HCT116 (cell line): Measurements from ENCODE around the gene CAPZA2. TPM values are rescaled to one million over a fixed set of nuclear protein-coding genes. Genes with fewer than 3 reads are reported as not detected.
A peak's percentile ranks its signal among the peaks of the same experiment; 100 is the strongest.

ENCODE experiments used
- ATAC-seq: fragments of 200-7000 bp; cut with Tn5 transposase; 2 replicates; pipeline ENCODE4 v1.9.1; 2020; ENCODE audit warnings: mild to moderate bottlenecking, moderate library complexity
- BruUV-seq: library from RNA; stranded (reverse); fragments of 400-500 nt; replicated peaks from 2 replicates; lab custom pipeline; 2021; lab: Mats Ljungman, UMichigan
- CTCF ChIA-PET: fragments of 300-600 bp; sonication (Branson Sonifier 250); formaldehyde crosslinking; loops from one replicate; lab custom pipeline; 2021; ENCODE audit warnings: antibody characterized with exemption; lab: Charles Lee
- POLR2A ChIA-PET: fragments of 300-600, 350-600 bp; sonication (Branson Sonifier 250); formaldehyde crosslinking; loops from one replicate; lab custom pipeline; 2021; ENCODE audit warnings: antibody characterized with exemption; lab: Charles Lee
- RAD21 ChIA-PET, 2 experiments: fragments of 300-600 bp; sonication (Branson Sonifier 250); formaldehyde crosslinking; loops; one replicate each; lab custom pipeline; 2023; ENCODE audit warnings: low total read pairs in 2 of 2; ENCODE audit not compliant: uncharacterized antibody in 2 of 2, unreplicated experiment in 2 of 2, low non-redundant PET in 1 of 2; lab: Charles Lee
- DNase-seq: peaks from one replicate; pipeline ENCODE4 v3.0.0-alpha.2; 2010; ENCODE audit warnings: low read depth, low spot score
- H2AFZ ChIP-seq: fragments of 200-600 bp; shearing (Covaris generic), sonication (generic); 2 replicates; pipeline ENCODE4 v1.6.1; 2017; ENCODE audit warnings: low read depth, mixed run types, mixed read lengths, antibody characterized with exemption, low read length; ENCODE audit not compliant: poor library complexity, severe bottlenecking
- H3K27ac ChIP-seq: 2 replicates; pipeline ENCODE4 v1.5.1; 2012; ENCODE audit warnings: low read depth, low read length
- H3K27me3 ChIP-seq: fragments of 200-600 bp; sonication (generic); 2 replicates; pipeline ENCODE4 v1.6.1; 2016; ENCODE audit warnings: mixed run types, low read length, mixed read lengths; ENCODE audit not compliant: insufficient read depth
- H3K36me3 ChIP-seq, 2 experiments: fragments of 200-500 bp in 1 of 2; fragments of 200-600 bp in 1 of 2; sonication (Bioruptor generic) in 1 of 2; sonication (generic) in 1 of 2; 2 replicates each; pipeline versions ENCODE4 v1.5.1 to v1.6.1; 2014 to 2016; ENCODE audit warnings: low read length in 2 of 2, inconsistent platforms in 1 of 2, mixed read lengths in 1 of 2, mixed run types in 1 of 2; ENCODE audit not compliant: insufficient read depth in 2 of 2, control insufficient read depth in 1 of 2
- H3K4me1 ChIP-seq, 2 experiments: fragments of 200-600 bp in 1 of 2; sonication (generic) in 1 of 2; 2 replicates each; pipeline versions ENCODE4 v1.5.1 to v1.6.1; 2012 to 2017; ENCODE audit warnings: low read length in 2 of 2, inconsistent platforms in 1 of 2, mild to moderate bottlenecking in 1 of 2, mixed read lengths in 1 of 2, mixed run types in 1 of 2, moderate library complexity in 1 of 2; ENCODE audit not compliant: insufficient read depth in 2 of 2, control insufficient read depth in 1 of 2
- H3K4me2 ChIP-seq: fragments of 200-600 bp; sonication (generic); 2 replicates; pipeline ENCODE4 v1.6.1; 2017; ENCODE audit warnings: mixed run types, low read length, mixed read lengths
- H3K4me3 ChIP-seq, 2 experiments: fragments of 200-600 bp in 1 of 2; sonication (generic) in 1 of 2; replicated peaks in 1 of 2; 2 replicates each; pipeline ENCODE4 v1.5.1; 2011 to 2016; ENCODE audit warnings: low read length in 2 of 2, control low read depth in 1 of 2, low read depth in 1 of 2, mild to moderate bottlenecking in 1 of 2, mixed read lengths in 1 of 2, mixed run types in 1 of 2
- H3K79me2 ChIP-seq: fragments of 200-600 bp; sonication (generic); 2 replicates; pipeline ENCODE4 v1.6.1; 2017; ENCODE audit warnings: mild to moderate bottlenecking, mixed run types, low read length, moderate library complexity, mixed read lengths; ENCODE audit not compliant: insufficient read depth
- H3K9ac ChIP-seq: fragments of 200-600 bp; sonication (generic); 2 replicates; pipeline ENCODE4 v1.6.1; 2016; ENCODE audit warnings: low read length, mixed read lengths
- H3K9me2 ChIP-seq: fragments of 200-600 bp; sonication (generic), shearing (Covaris generic); 2 replicates; pipeline ENCODE4 v1.6.1; 2017; ENCODE audit warnings: mixed run types, mild to moderate bottlenecking, moderate library complexity; ENCODE audit not compliant: insufficient read depth
- H3K9me3 ChIP-seq, 2 experiments: fragments of 200-500 bp in 1 of 2; fragments of 200-600 bp in 1 of 2; sonication (Bioruptor generic) in 1 of 2; sonication (generic) in 1 of 2; 2 replicates each; pipeline ENCODE4 v1.6.1; 2014 to 2017; ENCODE audit warnings: low read length in 2 of 2, mixed read lengths in 2 of 2, inconsistent platforms in 1 of 2, low read depth in 1 of 2, mild to moderate bottlenecking in 1 of 2, mixed run types in 1 of 2, moderate library complexity in 1 of 2; ENCODE audit not compliant: control insufficient read depth in 1 of 2, insufficient read depth in 1 of 2
- H4K20me1 ChIP-seq: fragments of 200-600 bp; sonication (generic), shearing (Covaris generic); 2 replicates; pipeline ENCODE4 v1.6.1; 2017; ENCODE audit warnings: mixed run types, mild to moderate bottlenecking, moderate library complexity; ENCODE audit not compliant: insufficient read depth
- CBX3 ChIP-seq: IDR thresholded peaks from 2 replicates; pipeline ENCODE4 v1.6.1; 2012; ENCODE audit warnings: low read depth
- CEBPB ChIP-seq: IDR thresholded peaks from 2 replicates; pipeline ENCODE4 v1.6.1; 2012; ENCODE audit warnings: low read depth
- CTCF ChIP-seq, 3 experiments: fragments of 200-600 bp in 1 of 3; sonication (generic) in 1 of 3; IDR thresholded peaks in 2 of 3; conservative IDR thresholded peaks in 1 of 3; 2 replicates each; pipeline ENCODE4 v1.5.1; 2012 to 2017; ENCODE audit warnings: low read depth in 2 of 3, low read length in 2 of 3, antibody characterized with exemption in 1 of 3, borderline replicate concordance in 1 of 3, control low read depth in 1 of 3, mild to moderate bottlenecking in 1 of 3, mixed read lengths in 1 of 3, mixed run types in 1 of 3, moderate library complexity in 1 of 3; ENCODE audit not compliant: insufficient read depth in 1 of 3
- EGR1 ChIP-seq: IDR thresholded peaks from 2 replicates; pipeline ENCODE4 v1.6.1; 2012; ENCODE audit warnings: low read depth
- ELF1 ChIP-seq: IDR thresholded peaks from 2 replicates; pipeline ENCODE4 v1.6.1; 2012; ENCODE audit warnings: low read depth, borderline replicate concordance
- EZH2 ChIP-seq: fragments of 200-600 bp; sonication (generic); IDR thresholded peaks from 2 replicates; pipeline ENCODE4 v1.6.1; 2017; ENCODE audit warnings: antibody characterized with exemption, mixed run types
- EZH2phosphoT487 ChIP-seq: fragments of 200-600 bp; IDR thresholded peaks from 2 replicates; pipeline ENCODE4 v1.6.1; 2018; ENCODE audit warnings: antibody characterized with exemption, borderline replicate concordance
- JUND ChIP-seq: IDR thresholded peaks from 2 replicates; pipeline ENCODE4 v1.6.1; 2012
- MAX ChIP-seq: IDR thresholded peaks from 2 replicates; pipeline ENCODE4 v1.6.1; 2012
- POLR2A ChIP-seq: IDR thresholded peaks from 2 replicates; pipeline ENCODE4 v1.7.0; 2011; ENCODE audit warnings: borderline replicate concordance; ENCODE audit not compliant: insufficient read depth, insufficient read length; ENCODE audit errors: extremely low read depth
- POLR2AphosphoS5 ChIP-seq: IDR thresholded peaks from 2 replicates; pipeline ENCODE4 v1.6.1; 2011; ENCODE audit warnings: mild to moderate bottlenecking, low read depth, low read length, moderate library complexity
- REST ChIP-seq: IDR thresholded peaks from 2 replicates; pipeline ENCODE4 v1.6.1; 2012; ENCODE audit warnings: low read depth
- SIN3A ChIP-seq: IDR thresholded peaks from 2 replicates; pipeline ENCODE4 v1.6.1; 2012; ENCODE audit warnings: low read depth
- SRF ChIP-seq: IDR thresholded peaks from 2 replicates; pipeline ENCODE4 v1.6.1; 2012; ENCODE audit warnings: low read depth
- TCF7L2 ChIP-seq: IDR thresholded peaks from 2 replicates; pipeline ENCODE4 v1.7.0; 2011; ENCODE audit warnings: borderline replicate concordance, inconsistent platforms; ENCODE audit not compliant: insufficient read depth, insufficient read length; ENCODE audit errors: extremely low read depth
- YY1 ChIP-seq: IDR thresholded peaks from 2 replicates; pipeline ENCODE4 v1.6.1; 2011; ENCODE audit warnings: low read length, low read depth, moderate library complexity, mild to moderate bottlenecking; ENCODE audit not compliant: insufficient replicate concordance; ENCODE audit errors: extremely low read depth
- ZBTB33 ChIP-seq: IDR thresholded peaks from 2 replicates; pipeline ENCODE4 v1.6.1; 2011; ENCODE audit warnings: mild to moderate bottlenecking, low read length, moderate library complexity; ENCODE audit not compliant: insufficient replicate concordance; ENCODE audit errors: extremely low read depth
- ZFX ChIP-seq: fragments of 450-650 bp; IDR thresholded peaks from 2 replicates; pipeline ENCODE4 v1.6.1; 2017
- ZNF274 ChIP-seq: fragments of 200-500 bp; sonication (Bioruptor generic); IDR thresholded peaks from 2 replicates; pipeline ENCODE4 v1.6.1; 2014; ENCODE audit warnings: mild to moderate bottlenecking, low read depth, low read length, inconsistent platforms
- intact Hi-C: fragments of 100-400 bp; cut with micrococcal nuclease; formaldehyde crosslinking; loops from 2 replicates; pipeline ENCODE4 v1.10.0; 2022
- total RNA-seq: library from RNA; stranded (reverse); gene quantifications from one replicate; pipeline ENCODE4 v1.2.1, GENCODE V29; 2021; ENCODE audit not compliant: unreplicated experiment

Gene CAPZA2
- total RNA-seq, 1 experiment from 2014 or later: 135 TPM

- ChIA-PET POLR2A (no interaction called here), CTCF (no interaction called here), RAD21 (no interaction called here)
- H3K79me2 ChIP-seq: no peaks in the 10 kb centered on the region
- no peaks in the 10 kb centered on the region for H3K9me3 ChIP-seq
- no peaks in the 10 kb centered on the region for H3K9me2 ChIP-seq
- H3K4me2 ChIP-seq: peak overlapping the region; percentile 57; the same call in 1 of the 2 replicates
- DNase-seq (no peak), ATAC-seq (no peak)
- peaks cover 10 to 31% of the 10 kb centered on the region in 2 experiments for H3K4me1 ChIP-seq
- no peaks in the 10 kb centered on the region for H3K36me3 ChIP-seq
- no TSS peak for BruUV-seq
- H3K9ac ChIP-seq: no peak overlapping the region
- H3K27me3 ChIP-seq: no peaks in the 10 kb centered on the region
- intact Hi-C loops: no loop called here
- no peaks in the 10 kb centered on the region for H4K20me1 ChIP-seq
- H2AFZ ChIP-seq: no peak overlapping the region
- H3K27ac ChIP-seq: no peak overlapping the region
- no peak overlapping the region for H3K4me3 ChIP-seq
- TF ChIP-seq ZBTB33 (no peak), CBX3 (no peak), POLR2AphosphoS5 (no peak), YY1 (no peak), REST (no peak), ZNF274 (no peak), SRF (no peak), ZFX (no peak), JUND (no peak), SIN3A (no peak), CTCF (IDR thresholded peaks at IDR 0.05 in 2 of 3, conservative IDR thresholded peaks at IDR 0.05 in 1 of 3; ENCODE audit: borderline replicate concordance in 1 of 3, insufficient read depth in 1 of 3, low read depth in 2 of 3, low read length in 2 of 3) (no peak), POLR2A (no peak), EZH2phosphoT487 (no peak), ELF1 (no peak), MAX (no peak), EGR1 (no peak), TCF7L2 (no peak), EZH2 (no peak), CEBPB (no peak)
These were observed 24.8 kb upstream of the CAPZA2 start for GRCh38 chr7:116837586-116837985.
